HL-60/S4 (cell line): ENCODE measurements around the gene RESF1.
"Not testable (repeated sequence)": the region's sequence is repeated elsewhere in the genome, so short reads cannot be mapped to it uniquely, and the experiment has no call there.

ENCODE experiments used
- in situ Hi-C: fragments of 300-500 bp; cut with MboI; formaldehyde crosslinking; loops from 2 replicates; pipeline ENCODE4 v1.14.3; 2022; ENCODE audit warnings: low sequenced_read_pairs

Gene RESF1, protein sequence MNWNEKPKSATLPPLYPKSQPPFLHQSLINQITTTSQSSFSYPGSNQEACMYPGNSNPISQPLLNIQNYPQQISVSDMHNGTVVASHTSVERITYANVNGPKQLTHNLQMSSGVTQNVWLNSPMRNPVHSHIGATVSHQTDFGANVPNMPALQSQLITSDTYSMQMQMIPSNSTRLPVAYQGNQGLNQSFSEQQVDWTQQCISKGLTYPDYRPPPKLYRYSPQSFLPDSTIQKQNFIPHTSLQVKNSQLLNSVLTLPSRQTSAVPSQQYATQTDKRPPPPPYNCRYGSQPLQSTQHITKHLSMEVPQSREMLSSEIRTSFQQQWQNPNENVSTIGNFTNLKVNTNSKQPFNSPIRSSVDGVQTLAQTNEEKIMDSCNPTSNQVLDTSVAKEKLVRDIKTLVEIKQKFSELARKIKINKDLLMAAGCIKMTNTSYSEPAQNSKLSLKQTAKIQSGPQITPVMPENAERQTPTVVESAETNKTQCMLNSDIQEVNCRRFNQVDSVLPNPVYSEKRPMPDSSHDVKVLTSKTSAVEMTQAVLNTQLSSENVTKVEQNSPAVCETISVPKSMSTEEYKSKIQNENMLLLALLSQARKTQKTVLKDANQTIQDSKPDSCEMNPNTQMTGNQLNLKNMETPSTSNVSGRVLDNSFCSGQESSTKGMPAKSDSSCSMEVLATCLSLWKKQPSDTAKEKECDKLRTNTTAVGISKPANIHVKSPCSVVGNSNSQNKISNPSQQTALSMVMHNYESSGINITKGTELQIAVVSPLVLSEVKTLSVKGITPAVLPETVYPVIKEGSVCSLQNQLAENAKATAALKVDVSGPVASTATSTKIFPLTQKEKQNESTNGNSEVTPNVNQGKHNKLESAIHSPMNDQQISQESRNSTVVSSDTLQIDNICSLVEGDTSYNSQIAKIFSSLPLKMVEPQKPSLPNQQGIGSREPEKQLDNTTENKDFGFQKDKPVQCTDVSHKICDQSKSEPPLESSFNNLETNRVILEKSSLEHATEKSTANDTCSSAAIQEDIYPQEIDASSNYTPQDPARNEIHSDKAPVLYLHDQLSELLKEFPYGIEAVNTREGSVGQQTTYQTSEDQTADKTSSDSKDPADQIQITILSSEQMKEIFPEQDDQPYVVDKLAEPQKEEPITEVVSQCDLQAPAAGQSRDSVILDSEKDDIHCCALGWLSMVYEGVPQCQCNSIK (N-terminal part only)

DNA sequence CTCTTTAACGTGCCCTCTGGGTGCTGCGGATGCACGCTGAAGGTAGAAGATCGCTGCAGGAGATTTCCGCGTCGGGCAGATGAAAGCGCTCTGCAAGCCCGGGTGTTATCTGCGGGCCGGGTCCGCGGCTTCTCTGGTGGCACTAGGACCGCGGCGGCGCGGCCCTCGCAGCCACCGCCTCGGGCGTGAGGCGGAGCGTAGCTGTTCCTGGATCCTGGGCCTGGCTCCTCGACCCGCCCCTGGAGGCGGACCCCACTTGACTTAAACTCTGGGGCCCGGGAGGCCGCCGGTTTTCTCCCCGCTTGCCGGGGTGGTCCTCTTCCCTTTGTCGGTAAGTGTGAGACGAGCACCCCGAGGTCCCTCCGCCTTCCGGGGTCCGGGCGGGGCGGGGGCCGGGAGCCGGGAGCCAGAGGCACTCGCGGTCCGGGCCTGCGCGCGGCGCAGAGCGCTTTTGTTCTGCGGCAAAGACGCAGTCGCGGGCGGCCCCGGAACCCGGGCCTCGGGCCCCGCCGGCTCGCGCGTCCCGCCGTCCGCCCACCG, at the start of gene RESF1:
Gene RESF1 (plus strand): TSS at position 255 of the 540 bp plus-strand sequence. CDS start 21,541 bp downstream, outside the sequence.
- in situ Hi-C loops: no loop called here

DNA sequence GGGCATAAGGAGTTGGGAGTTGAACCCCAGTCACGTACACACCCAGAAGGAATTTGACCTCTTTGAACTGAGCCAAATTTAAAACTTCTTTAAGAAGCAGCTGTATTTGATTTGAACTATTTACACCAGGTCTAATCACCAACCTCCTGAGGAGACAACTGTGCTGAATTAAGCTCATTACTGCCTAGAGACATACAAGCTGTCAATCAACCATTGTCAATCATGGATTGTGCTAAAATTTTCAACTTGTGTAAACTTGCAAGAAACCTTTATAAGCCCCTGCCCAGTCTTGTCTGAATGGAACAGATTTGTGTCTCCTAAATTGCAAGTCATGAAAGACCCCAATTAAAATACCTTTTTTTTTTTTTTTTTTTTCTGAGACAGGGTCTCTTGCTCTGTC, 44.3 kb upstream of the RESF1 start:
- in situ Hi-C loops: no loop called here

DNA sequence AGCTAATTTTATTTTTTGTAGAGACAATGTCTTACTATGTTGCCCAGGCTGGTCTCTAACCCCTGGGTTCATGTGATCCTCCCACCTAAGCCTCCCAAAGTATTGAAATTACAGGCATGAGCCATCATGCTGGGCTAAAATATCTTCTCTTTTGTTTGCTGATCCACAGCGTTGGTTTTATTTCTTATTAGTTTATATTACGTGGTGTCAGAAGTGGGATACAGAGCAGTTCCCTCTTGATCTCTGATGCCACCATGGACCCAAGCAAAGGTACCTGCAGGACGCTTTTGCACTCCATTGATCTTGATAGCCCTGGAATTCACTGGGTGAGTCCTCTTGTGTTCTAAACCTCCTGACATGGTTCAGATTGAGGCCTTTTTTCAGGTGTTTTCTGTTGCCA, 43.8 kb upstream of the RESF1 start:
- in situ Hi-C loops: no loop called here

DNA sequence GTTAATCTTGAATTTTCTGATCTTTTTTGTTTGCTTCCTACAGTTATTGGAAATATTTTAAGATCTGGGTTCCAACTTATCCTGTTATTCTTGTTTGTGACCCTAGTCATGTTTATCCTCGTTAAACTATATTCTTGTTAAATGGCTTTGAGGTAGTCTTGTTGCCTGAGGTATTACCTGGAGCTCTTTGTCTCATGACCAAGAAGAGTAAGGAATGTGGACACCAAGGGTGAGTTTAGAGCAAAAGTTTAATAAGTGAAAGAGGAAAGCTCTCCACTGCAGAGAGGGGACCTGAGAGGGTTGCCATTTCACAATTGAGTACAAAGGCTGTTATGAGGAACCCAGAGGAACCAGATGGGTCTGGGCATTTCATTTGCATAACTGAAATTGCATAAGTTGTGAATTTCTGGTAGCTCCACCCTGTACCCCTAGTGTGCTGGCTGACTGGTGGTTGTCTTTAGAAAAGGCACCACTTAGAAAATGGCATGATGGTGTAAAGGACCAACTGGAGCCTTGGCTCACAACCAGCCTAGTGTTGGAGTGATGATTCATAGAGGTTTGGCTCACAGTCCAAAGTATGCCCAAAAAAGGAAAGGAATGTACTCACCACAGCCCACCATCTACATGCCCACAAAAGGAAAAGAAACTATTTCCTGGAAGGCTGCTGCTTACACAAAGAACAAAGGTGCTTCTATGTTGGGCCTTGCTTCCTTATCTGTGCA, 36.7 kb upstream of the RESF1 start:
- in situ Hi-C loops: no loop called here

DNA sequence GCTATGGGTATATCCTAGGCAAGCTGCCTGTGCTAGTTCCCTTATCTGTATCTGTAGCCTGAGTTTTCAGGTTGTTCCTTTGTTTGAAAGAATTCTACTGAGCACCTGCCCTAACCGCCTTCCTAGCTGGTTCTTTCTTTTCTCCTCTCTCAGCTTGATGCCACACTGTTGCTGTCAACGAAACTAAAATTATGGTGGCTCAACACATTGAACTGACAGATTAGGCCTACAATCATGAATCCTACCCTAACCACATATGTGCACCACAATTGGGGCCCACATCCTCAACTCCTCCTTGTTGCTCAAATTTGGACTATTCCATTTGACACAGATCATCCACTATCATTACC, 36.2 kb upstream of the RESF1 start:
- in situ Hi-C loops: no loop called here

DNA sequence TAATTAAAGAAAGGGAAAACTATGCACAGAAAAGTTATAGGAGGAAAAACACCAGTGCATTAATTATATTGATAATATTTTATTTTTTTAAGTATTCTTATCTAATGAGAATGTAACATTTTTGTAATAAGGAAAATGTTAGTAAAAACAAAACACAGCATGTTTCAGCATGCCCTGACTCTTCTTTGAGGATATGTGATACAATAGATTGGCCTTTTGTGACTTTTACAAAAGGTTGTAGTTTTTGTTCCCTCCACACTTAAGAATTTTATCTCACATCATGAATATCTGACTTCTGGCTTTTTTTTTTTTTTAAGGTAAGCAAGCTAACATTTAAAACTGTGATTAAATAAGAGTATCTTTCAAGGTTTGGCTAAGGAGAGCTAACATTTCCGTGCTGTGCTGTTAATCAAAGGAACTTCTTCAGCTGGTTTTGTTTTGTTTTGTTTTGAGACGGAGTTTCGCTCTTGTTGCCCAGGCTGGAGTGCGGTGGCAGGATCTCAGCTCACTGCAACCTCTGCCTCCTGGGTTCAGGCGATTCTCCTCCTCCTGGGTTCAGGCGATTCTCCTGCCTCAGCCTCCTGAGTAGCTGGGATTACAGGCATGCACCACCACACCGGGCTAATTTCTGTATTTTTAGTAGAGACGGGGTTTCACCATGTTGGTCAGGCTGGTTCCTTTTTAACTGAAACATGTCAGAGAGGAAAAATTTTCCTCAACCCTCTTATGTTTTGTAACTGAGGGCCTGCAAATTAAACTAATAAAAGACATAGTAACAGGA, 30.8 kb upstream of the RESF1 start:
- in situ Hi-C loops: no loop called here

DNA sequence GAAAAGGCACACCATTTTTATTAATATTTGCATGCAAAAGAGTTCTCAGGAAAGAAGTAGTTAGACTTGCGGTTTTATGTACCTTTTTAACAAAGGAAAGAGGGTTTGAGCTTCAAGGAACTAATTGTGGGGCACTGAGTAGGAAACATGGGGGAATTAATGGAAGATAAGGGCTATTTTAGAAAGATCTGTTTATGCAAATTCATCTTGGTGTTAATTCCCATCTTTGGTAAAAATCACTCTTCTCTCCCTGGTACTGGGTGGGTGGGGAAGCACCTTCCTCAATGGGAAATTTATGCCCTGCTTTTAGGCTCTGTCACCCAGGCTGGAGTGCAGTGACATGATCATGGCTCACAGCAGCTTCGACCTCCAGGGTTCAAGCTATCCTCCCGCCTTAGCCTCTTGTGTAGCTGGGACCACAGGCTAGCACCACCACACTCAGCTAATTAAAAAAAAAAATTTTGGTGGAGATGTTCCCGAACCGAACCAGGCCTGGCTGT, 30.1 kb upstream of the RESF1 start:
- in situ Hi-C loops: no loop called here

DNA sequence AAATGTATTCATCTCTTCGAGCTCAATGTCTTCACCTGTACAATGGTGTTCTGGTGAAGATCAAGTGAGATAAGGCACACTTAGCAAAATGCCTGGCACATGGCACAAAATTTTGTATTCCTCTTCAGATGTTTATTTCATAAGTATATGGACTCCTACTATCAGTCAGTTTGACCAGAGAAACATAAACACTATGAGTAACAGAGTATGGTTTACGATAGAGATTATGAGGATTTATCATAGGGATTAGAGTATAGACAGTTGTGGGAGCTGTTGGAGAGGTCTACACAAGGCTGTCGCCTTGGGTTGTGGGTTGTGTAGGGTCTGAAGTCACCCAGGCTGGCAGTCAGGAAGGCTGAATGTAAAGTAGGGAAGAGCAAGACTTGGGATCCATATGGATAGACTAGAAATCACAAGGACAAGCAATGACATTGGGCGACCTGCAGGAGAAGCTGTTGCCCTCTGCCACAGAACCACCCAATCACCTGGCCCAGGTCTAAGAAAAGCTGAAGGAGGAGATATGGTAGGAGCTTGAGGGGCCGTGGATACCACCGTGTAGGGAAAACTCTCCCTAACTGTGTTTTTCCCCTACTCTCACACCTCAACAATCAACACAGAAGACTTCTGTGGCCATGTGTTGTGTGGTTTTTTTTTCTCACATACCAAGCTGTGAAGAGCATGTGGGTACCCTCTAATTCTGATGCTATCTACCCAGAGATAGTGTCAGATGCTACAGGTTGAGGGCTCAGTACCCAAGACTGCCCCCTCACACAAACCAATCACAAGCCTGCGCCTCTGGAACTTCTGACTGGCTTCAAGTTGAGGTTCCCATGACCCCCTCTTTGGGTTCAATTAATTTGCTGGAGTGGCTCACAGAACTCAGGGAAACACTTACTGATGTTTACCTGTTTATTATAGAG, 27.2 kb upstream of the RESF1 start:
- in situ Hi-C loops: no loop called here

GRCh38 chr12:31944299-31944698, 14.9 kb upstream of the RESF1 start:
- in situ Hi-C loops: no loop called here

DNA sequence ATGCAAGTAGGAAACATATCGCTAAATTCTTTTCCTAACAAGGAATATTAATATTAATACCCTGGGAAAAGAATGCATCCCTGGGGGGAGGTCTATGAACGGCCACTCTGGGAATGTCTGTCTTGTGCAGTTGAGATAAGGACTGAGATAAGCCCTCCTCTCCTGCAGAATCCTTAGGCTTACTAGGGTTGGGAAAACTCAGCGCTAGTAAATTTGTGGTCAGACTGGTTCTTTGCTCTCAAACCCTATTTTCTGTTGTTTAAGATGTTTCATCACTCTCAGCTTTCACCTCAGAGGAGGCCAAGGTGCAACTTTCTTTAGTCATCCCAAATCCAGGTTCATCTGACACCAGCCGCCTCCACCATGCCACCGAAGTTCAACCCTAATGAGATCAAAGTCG, 11.2 kb upstream of the RESF1 start:
- in situ Hi-C loops: no loop called here

DNA sequence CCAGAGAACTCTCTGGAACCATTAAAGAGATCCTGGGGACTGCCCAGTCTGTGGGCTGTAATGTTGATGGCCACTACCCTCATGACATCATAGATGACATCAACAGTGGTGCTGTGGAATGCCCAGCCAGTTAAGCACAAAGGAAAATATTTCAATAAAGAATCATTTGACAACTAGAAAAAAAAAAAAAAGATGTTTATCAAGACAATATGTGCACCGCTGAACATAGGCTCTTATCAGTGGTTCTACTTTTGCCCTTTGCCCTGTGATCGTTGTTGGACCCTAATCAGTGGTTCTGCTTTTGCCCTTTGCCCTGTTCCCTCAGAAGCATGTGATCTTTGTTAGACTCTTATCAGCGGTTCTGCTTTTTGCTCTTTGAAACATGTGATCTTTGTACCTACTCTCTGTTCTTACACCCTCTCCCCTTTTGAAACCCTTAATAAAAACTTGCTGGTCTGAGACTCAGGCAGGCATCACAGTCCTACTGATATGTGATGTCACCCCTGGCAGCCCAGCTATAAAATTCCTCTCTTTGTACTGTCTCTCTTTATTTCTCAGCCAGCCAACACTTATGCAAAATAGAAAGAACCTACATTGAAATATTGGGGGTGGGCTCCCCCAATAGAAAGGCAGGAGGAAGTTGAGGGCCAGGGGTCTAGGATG, 10.4 kb upstream of the RESF1 start:
- in situ Hi-C loops: not testable (repeated sequence)

DNA sequence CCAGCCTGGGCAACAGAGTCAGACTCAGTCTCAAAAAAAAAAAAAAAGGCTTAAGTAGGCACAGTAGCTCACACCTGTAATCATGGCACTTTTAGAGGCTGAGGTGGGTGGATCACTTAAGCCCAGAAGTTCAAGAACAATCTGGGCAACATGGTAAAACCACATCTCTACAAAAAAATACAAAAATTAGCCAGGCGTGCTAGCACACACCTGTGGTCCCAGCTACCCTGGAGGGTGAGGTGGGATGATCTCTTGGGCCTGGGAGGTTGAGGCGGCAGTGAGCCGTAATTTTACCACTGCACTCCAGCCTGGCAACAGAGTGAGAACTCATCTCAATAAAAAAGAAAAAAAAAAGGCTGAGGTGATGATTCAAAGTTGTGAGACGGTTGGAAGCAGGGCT, 9.1 kb upstream of the RESF1 start:
- in situ Hi-C loops: no loop called here

- in situ Hi-C loops: no loop called here
Observed at GRCh38 chr12:31950492-31950891, 8.7 kb upstream of the RESF1 start.

GRCh38 chr12:31951008-31951407, 8.2 kb upstream of the RESF1 start:
- in situ Hi-C loops: no loop called here

DNA sequence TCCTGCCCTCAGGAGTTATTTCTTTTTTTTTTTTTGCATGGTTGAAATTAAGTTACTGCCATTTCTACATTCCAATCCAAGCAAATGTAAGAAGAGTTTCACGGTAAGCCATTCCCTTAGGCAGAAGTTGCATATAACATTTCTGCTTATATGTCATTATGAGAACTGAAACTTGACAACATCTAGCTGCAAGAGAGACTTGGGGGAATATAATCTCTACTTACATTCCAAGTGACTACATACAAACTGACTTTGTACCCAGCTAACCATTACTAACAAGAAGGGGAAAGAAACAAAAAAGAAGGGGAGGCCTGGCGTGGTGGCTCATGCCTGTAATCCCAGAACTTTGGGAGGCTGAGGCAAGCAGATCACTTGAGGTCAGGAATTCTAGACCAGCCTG, 7.3 kb upstream of the RESF1 start:
- in situ Hi-C loops: no loop called here

DNA sequence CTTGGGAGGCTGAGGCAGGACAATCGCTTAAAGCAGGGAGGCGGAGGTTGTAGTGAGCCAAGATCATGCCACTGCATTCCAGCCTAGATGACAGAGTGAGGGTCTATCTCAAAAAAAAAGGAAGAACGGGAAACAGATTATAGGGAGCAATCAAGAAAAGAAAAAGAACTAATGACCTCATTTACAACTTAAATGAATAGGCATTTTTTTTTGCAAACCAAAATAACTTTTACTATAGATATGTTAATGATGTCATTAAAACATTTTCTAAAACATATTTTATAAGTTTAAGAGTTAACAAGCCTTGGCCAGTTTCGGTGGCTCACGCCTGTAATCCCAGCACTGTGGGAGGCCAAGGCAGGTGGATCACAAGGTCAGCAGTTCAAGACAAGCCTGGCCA, 6.8 kb upstream of the RESF1 start:
- in situ Hi-C loops: no loop called here

- in situ Hi-C loops: no loop called here
Observed at GRCh38 chr12:31954925-31955858, 4.0 kb upstream of the RESF1 start.
